HEK293T (cell line): Measurements from ENCODE around the gene ZNF536.

ENCODE experiments used
- CTCF ChIA-PET: fragments of 350-600 bp; formaldehyde crosslinking; extraction: SDS; loops from one replicate; lab custom pipeline; 2021; ENCODE audit warnings: antibody characterized with exemption, inconsistent platforms; lab: Yijun Ruan, JAX
- POLR2A ChIA-PET: fragments of 350-600 bp; formaldehyde crosslinking; extraction: SDS; loops from one replicate; lab custom pipeline; 2020; ENCODE audit warnings: antibody characterized with exemption, inconsistent platforms; lab: Yijun Ruan, JAX
- DNase-seq: peaks from one replicate; pipeline ENCODE4 v3.0.0; 2012; ENCODE audit warnings: mixed read lengths; ENCODE audit errors: extremely low spot score
- ARNT ChIP-seq: fragments of 450-650 bp; IDR thresholded peaks from 2 replicates; pipeline ENCODE4 v1.6.1; 2017; ENCODE audit warnings: mild to moderate bottlenecking
- BHLHE40 ChIP-seq: fragments of 450-650 bp; IDR thresholded peaks from 2 replicates; pipeline ENCODE4 v1.6.1; 2016; ENCODE audit warnings: mild to moderate bottlenecking, moderate library complexity, borderline replicate concordance
- CTBP1 ChIP-seq: fragments of 450-650 bp; IDR thresholded peaks from 2 replicates; pipeline ENCODE4 v1.6.1; 2016; ENCODE audit warnings: borderline replicate concordance
- ELF4 ChIP-seq: fragments of 450-650 bp; IDR thresholded peaks from 2 replicates; pipeline ENCODE4 v1.6.1; 2017; ENCODE audit warnings: antibody characterized with exemption
- FOXA1 ChIP-seq: fragments of 450-650 bp; IDR thresholded peaks from 2 replicates; pipeline ENCODE4 v1.6.1; 2016; ENCODE audit warnings: mild to moderate bottlenecking
- FOXK2 ChIP-seq: fragments of 450-650 bp; IDR thresholded peaks from 2 replicates; pipeline ENCODE4 v1.6.1; 2016; ENCODE audit warnings: mild to moderate bottlenecking
- FOXM1 ChIP-seq: fragments of 450-650 bp; IDR thresholded peaks from 2 replicates; pipeline ENCODE4 v1.6.1; 2017; ENCODE audit warnings: mild to moderate bottlenecking, borderline replicate concordance
- HDGF ChIP-seq: fragments of 450-650 bp; IDR thresholded peaks from 2 replicates; pipeline ENCODE4 v1.6.1; 2017; ENCODE audit warnings: antibody characterized with exemption, borderline replicate concordance
- L3MBTL2 ChIP-seq: fragments of 450-650 bp; conservative IDR thresholded peaks from 2 replicates; pipeline ENCODE4 v1.6.1; 2016; ENCODE audit warnings: mild to moderate bottlenecking
- LEF1 ChIP-seq: fragments of 450-650 bp; IDR thresholded peaks from 2 replicates; pipeline ENCODE4 v1.6.1; 2017; ENCODE audit warnings: mild to moderate bottlenecking, borderline replicate concordance
- NFRKB ChIP-seq: fragments of 450-650 bp; IDR thresholded peaks from 2 replicates; pipeline ENCODE4 v1.6.1; 2016; ENCODE audit warnings: mild to moderate bottlenecking, moderate library complexity
- SP1 ChIP-seq: fragments of 450-650 bp; IDR thresholded peaks from 2 replicates; pipeline ENCODE4 v1.6.1; 2017
- SUZ12 ChIP-seq: fragments of 450-650 bp; IDR thresholded peaks from 2 replicates; pipeline ENCODE4 v1.6.1; 2016; ENCODE audit warnings: mild to moderate bottlenecking
- TARDBP ChIP-seq: fragments of 450-650 bp; IDR thresholded peaks from 2 replicates; pipeline ENCODE4 v1.6.1; 2016
- ZNF384 ChIP-seq: fragments of 450-650 bp; IDR thresholded peaks from 2 replicates; pipeline ENCODE4 v1.6.1; 2016
- TF ChIP-seq, protein P1 (sequence below): fragments of 450-650 bp; IDR thresholded peaks from 2 replicates; pipeline ENCODE4 v1.6.1; 2016

ZNF536 gene

DNA sequence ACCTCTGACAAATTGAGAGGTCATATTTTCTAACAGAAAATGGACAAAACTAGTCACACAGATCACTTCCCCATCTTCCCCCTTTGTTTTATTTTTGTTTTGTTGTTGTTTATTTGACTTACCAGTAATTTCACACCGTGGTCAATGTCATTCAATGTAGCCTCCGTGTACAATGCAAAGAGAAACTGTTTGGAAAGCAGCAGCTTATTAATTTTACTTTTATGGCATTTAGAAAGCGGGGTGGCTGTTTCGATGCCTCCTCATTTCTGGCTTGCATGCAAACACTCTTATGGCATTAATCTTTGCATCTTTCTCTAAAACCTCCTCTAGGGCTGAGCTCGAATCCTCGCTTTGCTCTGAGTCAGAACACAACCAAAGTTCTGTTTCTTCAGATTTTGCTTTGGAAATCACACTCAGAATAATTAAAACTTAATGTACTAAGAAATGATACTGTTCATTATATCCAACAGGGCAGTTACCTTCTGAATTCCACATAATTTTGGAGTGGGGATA, 77.0 kb downstream of the ZNF536 start:
- no peak for TF ChIP-seq FOXA1
- no peak for DNase-seq
- CTCF ChIA-PET: interaction anchor here (0.8 kb wide), 1 partner anchor 73 kb away, joined by 4 read pairs; no protein-coding TSS in a partner anchor
- POLR2A ChIA-PET: no interaction called here

DNA sequence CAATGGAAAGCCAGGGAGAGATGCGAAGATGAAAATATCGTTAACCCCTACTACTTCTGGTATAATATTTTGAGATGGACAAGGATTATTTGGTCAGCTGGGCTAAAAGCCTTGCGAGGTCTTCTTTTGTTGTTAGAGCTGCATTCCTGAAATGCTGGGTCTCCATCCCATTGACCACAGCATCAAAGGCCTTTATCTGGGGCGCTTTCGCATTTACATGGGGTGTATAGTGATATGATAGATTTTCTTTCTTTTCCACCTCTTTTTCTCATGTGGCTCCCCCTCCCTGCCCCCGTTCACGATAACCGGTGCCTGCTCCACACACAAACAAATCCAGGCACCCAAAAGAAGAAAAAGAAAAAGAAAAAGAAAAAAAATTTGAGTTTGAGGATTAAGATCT, 77.5 kb downstream of the ZNF536 start:
- TF ChIP-seq SUZ12: no peak
- TF ChIP-seq BHLHE40: no peak
- no peak for TF ChIP-seq ARNT
- no peak for TF ChIP-seq NFRKB
- TF ChIP-seq FOXM1: no peak
- TF ChIP-seq FOXK2: no peak
- no peak for TF ChIP-seq ZNF384
- no peak for TF ChIP-seq HDGF
- TF ChIP-seq FOXA1: no peak
- TF ChIP-seq, protein P1, sequence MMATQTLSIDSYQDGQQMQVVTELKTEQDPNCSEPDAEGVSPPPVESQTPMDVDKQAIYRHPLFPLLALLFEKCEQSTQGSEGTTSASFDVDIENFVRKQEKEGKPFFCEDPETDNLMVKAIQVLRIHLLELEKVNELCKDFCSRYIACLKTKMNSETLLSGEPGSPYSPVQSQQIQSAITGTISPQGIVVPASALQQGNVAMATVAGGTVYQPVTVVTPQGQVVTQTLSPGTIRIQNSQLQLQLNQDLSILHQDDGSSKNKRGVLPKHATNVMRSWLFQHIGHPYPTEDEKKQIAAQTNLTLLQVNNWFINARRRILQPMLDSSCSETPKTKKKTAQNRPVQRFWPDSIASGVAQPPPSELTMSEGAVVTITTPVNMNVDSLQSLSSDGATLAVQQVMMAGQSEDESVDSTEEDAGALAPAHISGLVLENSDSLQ: no peak
- no peak for TF ChIP-seq CTBP1
- TF ChIP-seq LEF1: no peak
- TF ChIP-seq TARDBP: no peak
- no peak for TF ChIP-seq ELF4
- TF ChIP-seq L3MBTL2: no peak
- TF ChIP-seq SP1: no peak
- POLR2A ChIA-PET: no interaction called here

DNA sequence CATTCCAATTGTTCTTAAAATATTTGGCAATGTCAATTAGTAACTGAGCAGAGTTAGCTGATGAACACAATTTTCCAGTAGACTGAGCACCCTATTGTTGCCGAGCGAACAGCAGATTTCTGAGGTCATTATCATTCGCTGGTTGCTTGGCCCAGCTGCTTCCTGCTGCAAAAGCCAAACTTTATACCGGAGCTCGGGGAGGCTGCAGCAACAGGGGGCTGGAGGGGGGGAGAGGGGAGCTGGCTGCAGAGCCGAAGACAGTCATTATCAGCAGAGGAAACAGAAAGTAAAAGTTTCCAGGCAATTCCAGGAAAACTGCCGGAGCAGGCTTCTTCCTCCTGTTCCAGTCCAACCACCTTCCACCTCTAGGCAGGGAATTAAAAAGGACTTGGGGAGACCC, 77.9 kb downstream of the ZNF536 start:
- ChIA-PET CTCF (no interaction called here), POLR2A (no interaction called here)
- DNase-seq: peak; percentile 17
- TF ChIP-seq SUZ12 (no peak), LEF1 (no peak), L3MBTL2 (no peak), ARNT (no peak)

More for the DNA sequence above, 77.5 kb downstream of the ZNF536 start:
- DNase-seq: no peak
- CTCF ChIA-PET: no interaction called here

DNA sequence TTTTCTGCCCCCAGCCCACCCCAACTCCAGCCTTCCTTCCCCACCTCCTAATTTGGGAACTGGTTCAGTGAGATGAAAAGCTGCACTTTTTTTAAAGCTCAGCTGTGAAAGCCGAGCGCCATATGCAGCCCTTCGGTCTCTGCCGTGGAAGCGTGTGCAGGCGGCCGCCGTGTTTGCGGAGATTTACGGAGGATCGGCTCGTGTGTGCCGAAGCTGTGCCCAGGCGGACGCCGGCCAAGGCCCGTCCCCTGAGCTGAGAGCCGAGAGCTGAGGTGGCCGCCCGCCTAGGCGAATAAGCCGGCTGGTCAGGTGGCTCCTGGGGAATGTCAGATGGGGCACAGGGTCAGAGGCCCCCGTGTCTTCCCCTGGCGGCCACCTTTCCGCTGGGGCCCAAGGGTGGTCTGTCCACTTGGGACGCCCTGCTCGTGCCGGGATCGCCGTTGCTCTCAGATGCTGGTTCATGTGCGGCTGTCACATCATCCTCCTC, 78.7 kb downstream of the ZNF536 start:
- CTCF ChIA-PET: no interaction called here
- no peak for TF ChIP-seq ARNT
- TF ChIP-seq ZNF384: no peak
- TF ChIP-seq NFRKB: no peak
- no peak for TF ChIP-seq TARDBP
- no peak for TF ChIP-seq BHLHE40
- TF ChIP-seq LEF1: no peak
- TF ChIP-seq L3MBTL2: no peak
- POLR2A ChIA-PET: no interaction called here

DNA sequence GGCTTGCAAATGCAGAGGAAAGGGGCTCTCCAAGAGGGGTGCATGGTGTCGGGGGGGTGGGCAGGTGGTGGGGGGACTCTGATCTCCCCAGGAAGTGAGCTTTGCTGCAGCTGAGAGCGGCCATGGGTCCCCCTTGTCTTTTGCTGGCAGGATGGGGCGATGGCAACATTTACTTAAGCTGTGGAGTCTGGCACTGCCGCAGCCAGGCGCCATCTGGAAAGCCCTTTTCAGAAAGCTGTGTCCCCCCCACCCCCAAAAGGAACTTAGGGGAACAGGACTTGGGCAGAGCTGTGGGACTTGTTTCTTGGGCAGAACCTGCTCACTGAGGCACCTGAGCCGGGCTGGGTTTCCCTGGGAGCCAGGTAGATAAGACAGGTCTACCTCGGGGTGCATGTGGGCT, 80.7 kb downstream of the ZNF536 start:
- CTCF ChIA-PET: no interaction called here
- POLR2A ChIA-PET: no interaction called here
- no peak for DNase-seq
- TF ChIP-seq FOXA1 (no peak), ELF4 (no peak), SP1 (no peak), L3MBTL2 (no peak), FOXM1 (no peak), TARDBP (no peak), SUZ12 (no peak), LEF1 (no peak), ARNT (no peak), NFRKB (no peak), ZNF384 (no peak), FOXK2 (no peak), HDGF (no peak), CTBP1 (no peak)

More for the DNA sequence above, 78.7 kb downstream of the ZNF536 start:
- DNase-seq: no peak

DNA sequence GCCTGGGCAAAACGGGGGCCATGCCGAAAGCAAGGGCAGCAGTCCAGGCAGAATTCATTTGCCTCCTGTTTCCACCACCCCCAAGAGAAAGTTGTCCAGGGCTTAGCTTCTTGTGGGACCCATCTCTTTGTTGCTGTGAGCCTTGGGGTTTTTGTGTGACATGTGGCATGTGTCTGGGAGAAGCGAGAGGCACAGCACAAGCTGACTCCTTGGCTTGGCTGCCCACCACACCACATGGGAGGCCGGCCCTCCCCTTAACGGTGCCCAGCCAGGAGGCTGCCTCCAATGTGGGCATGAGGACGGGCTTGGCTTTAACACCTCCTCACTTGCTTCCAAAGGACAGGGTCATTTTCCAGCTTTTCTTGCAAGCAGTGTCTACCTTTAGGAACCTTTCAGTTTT, 81.6 kb downstream of the ZNF536 start:
- POLR2A ChIA-PET: no interaction called here

DNA sequence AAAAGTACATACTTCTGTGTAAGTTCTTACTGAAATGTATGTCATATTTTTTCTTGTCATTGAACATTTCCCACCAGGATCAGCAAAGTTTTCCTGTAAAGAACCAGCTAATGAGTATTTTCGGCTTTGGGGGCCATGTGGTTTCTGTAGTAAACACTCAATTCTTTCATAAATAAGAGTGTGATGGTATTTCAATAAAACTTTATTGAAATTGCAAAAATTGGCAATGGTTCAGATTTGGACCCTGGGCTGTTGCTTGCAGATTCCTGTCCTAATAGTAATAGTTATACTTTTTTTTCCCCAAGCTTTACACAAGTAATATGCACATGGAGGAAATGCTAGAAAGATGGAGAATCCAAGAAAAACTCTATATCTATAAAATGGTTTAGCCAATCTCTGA, 83.7 kb downstream of the ZNF536 start:
- ChIA-PET CTCF (no interaction called here), POLR2A (no interaction called here)
- no peak for DNase-seq
- TF ChIP-seq, protein P1: no peak
- TF ChIP-seq ARNT (no peak), NFRKB (no peak), ZNF384 (no peak), HDGF (no peak), ELF4 (no peak)

More for the DNA sequence above, 81.6 kb downstream of the ZNF536 start:
- TF ChIP-seq L3MBTL2 (no peak), CTBP1 (no peak), LEF1 (no peak), ELF4 (no peak), FOXM1 (no peak), ARNT (no peak), FOXK2 (no peak), NFRKB (no peak), ZNF384 (no peak), HDGF (no peak), BHLHE40 (no peak), FOXA1 (no peak), SUZ12 (no peak), SP1 (no peak)
- TF ChIP-seq, protein P1: no peak
- DNase-seq: no peak
- CTCF ChIA-PET: interaction anchor here (0.5 kb wide), 1 partner anchor 31 kb away, joined by 3 read pairs; no protein-coding TSS in a partner anchor
